Measurements from ENCODE around the gene CDH4. TPM values are rescaled to one million over a fixed set of nuclear protein-coding genes. Genes with fewer than 3 reads are reported as not detected.

The CDH4 gene
- total and polyA plus RNA-seq, 2 of the 4 experiments (the other 2 are of a cell fraction) = 1.6 to 3.5 TPM

DNA sequence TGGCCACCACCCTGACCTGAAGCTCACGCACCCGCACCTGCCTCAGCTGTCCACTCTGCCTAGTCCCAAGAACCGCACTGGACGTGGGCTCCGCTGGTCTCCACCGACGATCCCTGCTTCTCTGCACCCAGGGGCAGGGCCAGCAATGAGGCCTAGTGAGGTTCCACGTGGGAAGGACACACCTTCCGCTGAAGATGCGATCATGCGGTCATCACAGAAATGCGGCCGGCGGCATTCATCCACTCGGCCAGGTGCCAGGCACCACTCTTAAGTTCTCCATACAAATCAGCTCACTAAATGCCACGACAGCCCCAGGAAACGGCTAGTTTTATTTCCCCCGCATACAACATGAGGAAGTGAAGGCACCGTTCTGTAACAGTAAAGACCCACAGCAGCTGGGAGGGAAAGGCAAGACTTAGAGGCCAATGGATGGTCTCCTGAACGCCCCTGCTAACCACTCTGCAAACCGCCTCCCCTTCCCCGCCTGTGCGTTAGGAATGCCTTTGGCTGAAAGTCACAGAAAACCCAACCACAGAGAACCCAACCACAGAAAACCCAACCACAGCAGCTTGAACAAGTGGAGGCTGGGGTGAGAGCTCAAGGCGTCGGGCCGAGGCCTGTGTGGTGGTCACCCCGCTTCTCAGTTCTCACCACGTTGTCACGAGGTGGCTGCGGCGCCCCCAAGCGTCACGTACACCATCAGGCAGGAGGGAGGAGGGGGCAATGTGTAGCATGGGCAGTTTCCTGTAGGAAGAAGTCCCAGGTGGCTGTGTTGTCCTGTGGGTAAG lies 609.2 kb downstream of the CDH4 start:
- CTCF ChIA-PET = no interaction called here
- dilution Hi-C loops (cut with HindIII; ENCODE audit: low sequenced_read_pairs, unreplicated experiment) = no loop called here
- H2AK5ac ChIP-seq (ENCODE audit: low read depth, low read length) = no peak overlapping the region

More for the DNA sequence above, 609.2 kb downstream of the CDH4 start:
- H4K8ac ChIP-seq (ENCODE audit: low read depth in 2 of 2, low read length in 2 of 2) = no peak overlapping the region
- H2BK120ac ChIP-seq (ENCODE audit: low read depth, low read length) = no peak overlapping the region
- H3K18ac ChIP-seq (ENCODE audit: low read depth, low read length) = no peak overlapping the region
- no peak overlapping the region for H3K4me2 ChIP-seq (ENCODE audit: low read depth, low read length)
- H4K5ac ChIP-seq (ENCODE audit: low read depth, low read length) = no peak overlapping the region
- H2AK9ac ChIP-seq (replicated peaks; ENCODE audit: low read depth, low read length, poor library complexity) = no peak overlapping the region
- ATAC-seq (ENCODE audit: low read depth) (no peak), DNase-seq (no peak)
- no peak overlapping the region for H3K23ac ChIP-seq (ENCODE audit: low read depth, low read length)
- H3K79me1 ChIP-seq (ENCODE audit: low read depth in 1 of 2, low read length in 2 of 2) = no peaks in the 10 kb centered on the region
- H4K20me1 ChIP-seq (ENCODE audit: insufficient read depth, low read length) = no peaks in the 10 kb centered on the region
- no peak overlapping the region for H3K56ac ChIP-seq (ENCODE audit: extremely low read depth, insufficient read depth, low read length)
- TF ChIP-seq SMC3 (IDR thresholded peaks at IDR 0.05; ENCODE audit: low read depth, low read length) = no peak
- TF ChIP-seq, protein P1, sequence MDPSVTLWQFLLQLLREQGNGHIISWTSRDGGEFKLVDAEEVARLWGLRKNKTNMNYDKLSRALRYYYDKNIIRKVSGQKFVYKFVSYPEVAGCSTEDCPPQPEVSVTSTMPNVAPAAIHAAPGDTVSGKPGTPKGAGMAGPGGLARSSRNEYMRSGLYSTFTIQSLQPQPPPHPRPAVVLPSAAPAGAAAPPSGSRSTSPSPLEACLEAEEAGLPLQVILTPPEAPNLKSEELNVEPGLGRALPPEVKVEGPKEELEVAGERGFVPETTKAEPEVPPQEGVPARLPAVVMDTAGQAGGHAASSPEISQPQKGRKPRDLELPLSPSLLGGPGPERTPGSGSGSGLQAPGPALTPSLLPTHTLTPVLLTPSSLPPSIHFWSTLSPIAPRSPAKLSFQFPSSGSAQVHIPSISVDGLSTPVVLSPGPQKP (IDR thresholded peaks at IDR 0.05; ENCODE audit: borderline replicate concordance, low read depth, low read length) = no peak
- TF ChIP-seq CHD1 (IDR thresholded peaks at IDR 0.05; ENCODE audit: low read depth, low read length) = no peak
- TF ChIP-seq MAFK (IDR thresholded peaks at IDR 0.05; ENCODE audit: low read depth, low read length) = no peak
- TF ChIP-seq POLR2A (IDR thresholded peaks at IDR 0.05; ENCODE audit: low read depth, low read length) = no peak
- TF ChIP-seq RAD21 (IDR thresholded peaks at IDR 0.05; ENCODE audit: low read length) = no peak
- no peak for TF ChIP-seq RFX5 (IDR thresholded peaks at IDR 0.05; ENCODE audit: low read depth, low read length)
- no peak for TF ChIP-seq CTCF (conservative IDR thresholded peaks at IDR 0.05; ENCODE audit: low read depth, low read length)
- TF ChIP-seq RCOR1 (IDR thresholded peaks at IDR 0.05; ENCODE audit: insufficient replicate concordance, low read length) = no peak
- no peak for TF ChIP-seq BHLHE40 (IDR thresholded peaks at IDR 0.05; ENCODE audit: low read depth, low read length)
- no peak for TF ChIP-seq MAZ (IDR thresholded peaks at IDR 0.05; ENCODE audit: borderline replicate concordance, low read depth, low read length)
- TF ChIP-seq CEBPB (IDR thresholded peaks at IDR 0.05; ENCODE audit: low read depth, low read length) = no peak
- no peak for TF ChIP-seq USF2 (IDR thresholded peaks at IDR 0.05; ENCODE audit: low read depth, low read length)
- no peak overlapping the region for H2BK15ac ChIP-seq (ENCODE audit: low read depth, low read length)
- H3K9me3 ChIP-seq (ENCODE audit: control insufficient read depth, insufficient read depth, low read length) = no peaks in the 10 kb centered on the region
- no peak overlapping the region for H3K4me3 ChIP-seq (ENCODE audit: insufficient read depth, low read depth, low read length)
- no peak overlapping the region for H2AFZ ChIP-seq (replicated peaks; ENCODE audit: low read length, poor library complexity)
- no peak overlapping the region for H2BK20ac ChIP-seq (ENCODE audit: low read depth, low read length)
- in situ Hi-C loops (cut with MboI; ENCODE audit: low sequenced_read_pairs) (no loop called here), intact Hi-C loops (cut with micrococcal nuclease) (no loop called here)
- WGBS, 2 experiments (ENCODE audit: extremely low coverage in 2 of 2, insufficient read length in 1 of 2) = 89% methylated on average over 12 of the region's 33 CpGs; no CpG with 5 or more reads in 1 of the 2 experiments
- BruUV-seq (replicated peaks) = no TSS peak
- no peaks in the 10 kb centered on the region for H3K36me3 ChIP-seq (ENCODE audit: control insufficient read depth, insufficient read depth, low read length)
- no peaks in the 10 kb centered on the region for H3K27me3 ChIP-seq (ENCODE audit: control insufficient read depth, insufficient read depth, low read length)
- no peak overlapping the region for H3K4ac ChIP-seq (ENCODE audit: low read depth, low read length)
- H4K91ac ChIP-seq (ENCODE audit: insufficient read depth, low read depth, low read length) = no peak overlapping the region
- no peak overlapping the region for H2BK5ac ChIP-seq (ENCODE audit: low read depth, low read length, poor library complexity, severe bottlenecking)
- H3K27ac ChIP-seq (ENCODE audit: insufficient read depth, low read length) = no peak overlapping the region
- H3K9me1 ChIP-seq (ENCODE audit: insufficient read depth, low read length) = no peaks in the 10 kb centered on the region
- POLR2A ChIA-PET (ENCODE audit: unreplicated experiment) = no interaction called here
- no peak overlapping the region for H3K14ac ChIP-seq (replicated peaks; ENCODE audit: low read depth, low read length)
- no peak overlapping the region for H3K9ac ChIP-seq (ENCODE audit: low read depth, low read length)
- H3K4me1 ChIP-seq (ENCODE audit: control insufficient read depth, insufficient read depth, low read length) = no peaks in the 10 kb centered on the region

Data from IMR-90 (cell line).